ENCODE measurements around the gene MCM3AP.

- TF ChIP-seq SP1 (IDR thresholded peaks at IDR 0.05) (no peak), BHLHE40 (IDR thresholded peaks at IDR 0.05; ENCODE audit: borderline replicate concordance) (no peak), FOXM1 (IDR thresholded peaks at IDR 0.05; ENCODE audit: borderline replicate concordance) (no peak), TARDBP (IDR thresholded peaks at IDR 0.05) (no peak), ELF4 (IDR thresholded peaks at IDR 0.05) (no peak), SUZ12 (IDR thresholded peaks at IDR 0.05) (no peak), PKNOX1 (IDR thresholded peaks at IDR 0.05) (no peak)
Observed at GRCh38 chr21:46295177-46295770, 9.9 kb upstream of the MCM3AP start.
